ENCODE data around the gene RIPOR1. TPM values are rescaled to one million over a fixed set of nuclear protein-coding genes. Genes with fewer than 3 reads are reported as not detected.
A peak's percentile ranks its signal among the peaks of the same experiment; 100 is the strongest.
"Not testable (repeated sequence)": the region's sequence is repeated elsewhere in the genome, so short reads cannot be mapped to it uniquely, and the experiment has no call there.

RIPOR1 gene
- total RNA-seq, 1 donor from 2014 or later, result 112 TPM

DNA sequence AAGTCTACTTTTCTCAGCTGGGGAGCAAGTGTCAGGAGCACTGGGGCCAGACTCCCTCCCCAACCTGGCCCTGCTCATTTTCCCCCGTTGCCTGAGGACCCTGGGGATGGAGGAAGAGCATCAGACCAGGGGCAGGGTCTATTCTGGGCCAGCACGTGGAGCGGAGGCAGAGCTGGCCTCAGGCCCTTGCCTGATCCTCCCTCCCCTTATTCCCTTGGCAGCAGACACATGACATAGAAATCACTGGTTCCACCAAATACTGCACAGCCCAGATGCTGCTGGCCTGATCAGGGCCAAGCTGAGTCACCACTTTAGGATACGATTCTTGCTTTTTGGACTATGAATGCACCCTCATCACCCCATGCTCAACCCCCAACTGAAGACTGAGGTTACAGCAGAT is 29.5 kb upstream of the RIPOR1 start:
- H3K4me1 ChIP-seq, result peaks cover 14% of the 10 kb centered on the region
- no peaks in the 10 kb centered on the region for H3K9me3 ChIP-seq
- DNase-seq (no peak), ATAC-seq (no peak)
- TF ChIP-seq, protein P1, sequence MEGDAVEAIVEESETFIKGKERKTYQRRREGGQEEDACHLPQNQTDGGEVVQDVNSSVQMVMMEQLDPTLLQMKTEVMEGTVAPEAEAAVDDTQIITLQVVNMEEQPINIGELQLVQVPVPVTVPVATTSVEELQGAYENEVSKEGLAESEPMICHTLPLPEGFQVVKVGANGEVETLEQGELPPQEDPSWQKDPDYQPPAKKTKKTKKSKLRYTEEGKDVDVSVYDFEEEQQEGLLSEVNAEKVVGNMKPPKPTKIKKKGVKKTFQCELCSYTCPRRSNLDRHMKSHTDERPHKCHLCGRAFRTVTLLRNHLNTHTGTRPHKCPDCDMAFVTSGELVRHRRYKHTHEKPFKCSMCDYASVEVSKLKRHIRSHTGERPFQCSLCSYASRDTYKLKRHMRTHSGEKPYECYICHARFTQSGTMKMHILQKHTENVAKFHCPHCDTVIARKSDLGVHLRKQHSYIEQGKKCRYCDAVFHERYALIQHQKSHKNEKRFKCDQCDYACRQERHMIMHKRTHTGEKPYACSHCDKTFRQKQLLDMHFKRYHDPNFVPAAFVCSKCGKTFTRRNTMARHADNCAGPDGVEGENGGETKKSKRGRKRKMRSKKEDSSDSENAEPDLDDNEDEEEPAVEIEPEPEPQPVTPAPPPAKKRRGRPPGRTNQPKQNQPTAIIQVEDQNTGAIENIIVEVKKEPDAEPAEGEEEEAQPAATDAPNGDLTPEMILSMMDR (IDR thresholded peaks at IDR 0.05), result no peak
- no peaks in the 10 kb centered on the region for H3K36me3 ChIP-seq
- no peak overlapping the region for H3K4me3 ChIP-seq
- intact Hi-C loops (cut with DNase I), result no loop called here
- no peaks in the 10 kb centered on the region for H3K27me3 ChIP-seq (ENCODE audit: low read depth)
- H3K27ac ChIP-seq, result no peak overlapping the region

DNA sequence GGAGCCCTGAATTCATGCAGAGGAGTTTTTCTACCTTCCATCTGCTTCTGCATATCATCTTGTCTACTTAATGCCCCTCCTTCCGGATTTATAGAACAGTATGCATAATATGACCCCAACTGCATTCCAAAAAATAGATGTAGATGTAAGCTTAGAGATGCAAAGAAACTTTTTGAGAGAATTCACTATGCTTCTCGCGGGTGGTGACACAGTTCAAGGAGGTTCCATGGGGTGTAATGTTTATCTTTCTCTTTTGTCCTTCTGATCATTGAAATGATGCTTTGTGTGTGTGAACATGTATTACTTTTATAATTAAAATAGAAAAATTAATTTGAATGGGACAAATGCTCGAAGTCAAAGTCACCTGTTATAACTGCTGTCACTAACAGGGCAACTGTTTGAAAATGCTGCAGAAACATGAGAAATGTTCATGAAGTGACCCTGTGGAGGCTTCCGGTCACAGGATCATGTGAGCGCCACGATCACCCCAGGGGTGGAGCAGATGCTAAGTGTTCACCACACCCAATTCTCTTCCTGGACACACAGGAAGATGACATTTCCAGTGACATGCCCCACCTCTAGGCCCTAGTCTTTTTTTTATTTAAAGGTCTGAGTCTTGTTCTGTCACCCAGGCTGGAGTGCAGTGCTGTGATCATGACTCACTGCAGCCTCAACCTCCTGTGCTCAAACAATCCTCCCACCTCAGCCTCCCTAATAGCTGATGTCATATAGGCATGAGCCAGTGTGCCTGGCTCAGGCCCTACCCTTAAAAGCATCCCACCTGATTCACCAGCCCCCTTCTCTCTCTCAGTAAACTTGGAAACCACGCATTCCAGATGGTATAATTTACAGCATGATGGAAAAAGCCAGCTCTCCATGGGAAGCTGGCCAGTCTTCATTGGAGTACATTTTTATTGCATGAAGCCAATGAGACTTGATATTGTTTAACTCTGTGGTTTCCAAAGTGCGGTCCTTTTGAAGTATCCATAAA is 24.3 kb upstream of the RIPOR1 start:
- peak; percentile 79 for DNase-seq
- ATAC-seq, result peak; percentile 77 to 89
- Histone ChIP-seq H3K27ac (peak overlapping the region; percentile 66), H3K9me3 (no peaks in the 10 kb centered on the region), H3K4me1 (peaks cover 21% of the 10 kb centered on the region), H3K4me3 (no peak overlapping the region), H3K27me3 (ENCODE audit: low read depth) (no peaks in the 10 kb centered on the region), H3K36me3 (no peaks in the 10 kb centered on the region)
- intact Hi-C loops (cut with DNase I), result no loop called here
- TF ChIP-seq, protein P1 (IDR thresholded peaks at IDR 0.05), result no peak

GRCh38 chr16:67506468-67506867 is 22.2 kb upstream of the RIPOR1 start:
- H3K27ac ChIP-seq, result no peak overlapping the region
- no peaks in the 10 kb centered on the region for H3K36me3 ChIP-seq
- ATAC-seq, result no peak
- no peak overlapping the region for H3K4me3 ChIP-seq
- no peak for DNase-seq
- H3K4me1 ChIP-seq, result peaks cover 21% of the 10 kb centered on the region
- H3K27me3 ChIP-seq (ENCODE audit: low read depth), result no peaks in the 10 kb centered on the region
- no peaks in the 10 kb centered on the region for H3K9me3 ChIP-seq
- intact Hi-C loops (cut with DNase I), result no loop called here
- TF ChIP-seq, protein P1 (IDR thresholded peaks at IDR 0.05), result no peak

GRCh38 chr16:67509016-67509415 is 19.6 kb upstream of the RIPOR1 start:
- Histone ChIP-seq H3K27ac (no peak overlapping the region), H3K4me3 (no peak overlapping the region), H3K4me1 (peaks cover 16% of the 10 kb centered on the region), H3K27me3 (ENCODE audit: low read depth) (no peaks in the 10 kb centered on the region), H3K9me3 (no peaks in the 10 kb centered on the region), H3K36me3 (no peaks in the 10 kb centered on the region)
- no peak for DNase-seq
- ATAC-seq, result no peak
- TF ChIP-seq, protein P1 (IDR thresholded peaks at IDR 0.05), result no peak
- intact Hi-C loops (cut with DNase I), result no loop called here

GRCh38 chr16:67513892-67514291 is 14.7 kb upstream of the RIPOR1 start:
- peaks cover 10% of the 10 kb centered on the region for H3K4me1 ChIP-seq
- ATAC-seq; H3K27ac ChIP-seq; H3K27me3 ChIP-seq (ENCODE audit: low read depth); H3K36me3 ChIP-seq; DNase-seq; H3K4me3 ChIP-seq; intact Hi-C loops (cut with DNase I); H3K9me3 ChIP-seq: not testable (repeated sequence)

DNA sequence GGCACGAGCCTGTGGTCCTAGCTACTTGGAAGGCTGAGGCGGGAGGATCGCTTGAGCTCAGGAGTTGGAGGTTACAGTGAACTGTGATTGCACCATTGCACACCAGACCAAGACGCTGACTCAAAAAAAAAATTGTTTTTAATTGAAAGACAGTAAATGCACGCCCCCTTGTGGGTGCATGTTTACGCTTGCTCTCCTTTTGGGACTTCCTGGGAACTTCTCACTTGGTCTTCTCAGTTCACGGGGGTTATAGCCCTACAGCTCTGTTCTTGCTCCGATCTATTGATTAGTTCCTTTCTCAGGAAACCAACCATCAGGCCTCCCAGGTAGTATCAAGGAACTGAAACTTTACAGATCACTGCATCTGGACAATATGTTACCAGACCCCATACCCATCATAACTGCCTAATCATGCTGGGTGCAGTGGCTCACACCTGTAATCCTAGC is 14.2 kb upstream of the RIPOR1 start:
- Histone ChIP-seq H3K4me1 (peaks cover 10% of the 10 kb centered on the region), H3K4me3 (no peak overlapping the region), H3K9me3 (no peaks in the 10 kb centered on the region), H3K27ac (no peak overlapping the region), H3K27me3 (ENCODE audit: low read depth) (no peaks in the 10 kb centered on the region), H3K36me3 (no peaks in the 10 kb centered on the region)
- intact Hi-C loops (cut with DNase I), result no loop called here
- ATAC-seq (peak; percentile 74 to 84), DNase-seq (peak; percentile 88)
- TF ChIP-seq, protein P1 (IDR thresholded peaks at IDR 0.05), result peak; percentile 73

All from lower lobe of right lung (tissue), 2 donors.